Liver (tissue), 9 donors: ENCODE data around the gene LHCGR. TPM values are rescaled to one million over a fixed set of nuclear protein-coding genes. Genes with fewer than 3 reads are reported as not detected.

Experiments used
- DNase-seq: peaks from one replicate; pipeline ENCODE4 v3.0.0-alpha.2; 2017; ENCODE audit warnings: low spot score
- H3K27ac ChIP-seq, 2 donors: one replicate each; pipeline ENCODE4 v1.7.0; 2013; ENCODE audit warnings: inconsistent platforms in 2 of 2, low read length in 2 of 2, control low read depth in 1 of 2, low read depth in 1 of 2, mild to moderate bottlenecking in 1 of 2
- H3K27me3 ChIP-seq, 4 donors: one replicate each; pipeline versions ENCODE4 v1.6.1 to v1.7.0; 2013; ENCODE audit warnings: low read length in 3 of 4, inconsistent platforms in 1 of 4, mild to moderate bottlenecking in 1 of 4, moderate library complexity in 1 of 4; ENCODE audit not compliant: control insufficient read depth in 4 of 4, insufficient read depth in 4 of 4
- H3K36me3 ChIP-seq, 4 donors: one replicate each; pipeline versions ENCODE4 v1.6.1 to v1.7.0; 2013; ENCODE audit warnings: low read length in 3 of 4, mild to moderate bottlenecking in 3 of 4, low read depth in 1 of 4, moderate library complexity in 1 of 4; ENCODE audit not compliant: control insufficient read depth in 4 of 4, insufficient read depth in 3 of 4
- H3K4me1 ChIP-seq, 4 donors: one replicate each; pipeline versions ENCODE4 v1.6.1 to v1.7.0; 2013; ENCODE audit warnings: low read length in 3 of 4, mild to moderate bottlenecking in 3 of 4, moderate library complexity in 1 of 4; ENCODE audit not compliant: control insufficient read depth in 4 of 4, insufficient read depth in 4 of 4
- H3K4me3 ChIP-seq, 3 donors: one replicate each; pipeline versions ENCODE4 v1.6.1 to v1.7.0; 2013; ENCODE audit warnings: low read length in 3 of 3, control low read depth in 1 of 3, low read depth in 1 of 3, mild to moderate bottlenecking in 1 of 3
- H3K9ac ChIP-seq, 2 donors: one replicate each; pipeline ENCODE4 v1.7.0; 2013; ENCODE audit warnings: low read length in 2 of 2, mild to moderate bottlenecking in 2 of 2, moderate library complexity in 2 of 2, control low read depth in 1 of 2, low read depth in 1 of 2
- H3K9me3 ChIP-seq, 4 donors: one replicate each; pipeline versions ENCODE4 v1.6.1 to v1.7.0; 2013; ENCODE audit warnings: low read length in 3 of 4; ENCODE audit not compliant: control insufficient read depth in 4 of 4
- ATF3 ChIP-seq: IDR thresholded peaks from 2 replicates; pipeline ENCODE4 v1.6.1; 2016; ENCODE audit warnings: antibody characterized with exemption
- CTCF ChIP-seq: fragments of 150-350 bp; IDR thresholded peaks from 2 replicates; pipeline ENCODE4 v1.5.1; 2017; ENCODE audit warnings: improper control_type of control experiment, low read depth, low read length; ENCODE audit not compliant: missing input control
- EGR1 ChIP-seq, 2 donors: IDR thresholded peaks; 2 replicates each; pipeline ENCODE4 v1.6.1; 2016 to 2018; ENCODE audit warnings: antibody characterized with exemption in 2 of 2, low read depth in 2 of 2
- FOXA1 ChIP-seq: IDR thresholded peaks from 2 replicates; pipeline ENCODE4 v1.6.1; 2016; ENCODE audit warnings: antibody characterized with exemption
- FOXA2 ChIP-seq: IDR thresholded peaks from 2 replicates; pipeline ENCODE4 v1.6.1; 2016; ENCODE audit warnings: antibody characterized with exemption
- GABPA ChIP-seq, 2 donors: IDR thresholded peaks in 1 of 2; conservative IDR thresholded peaks in 1 of 2; 2 replicates each; pipeline ENCODE4 v1.6.1; 2016; ENCODE audit warnings: antibody characterized with exemption in 2 of 2, mild to moderate bottlenecking in 1 of 2, moderate library complexity in 1 of 2
- HNF4A ChIP-seq, 2 donors: conservative IDR thresholded peaks; 2 replicates each; pipeline ENCODE4 v1.6.1; 2016; ENCODE audit warnings: antibody characterized with exemption in 2 of 2, mild to moderate bottlenecking in 2 of 2
- HNF4G ChIP-seq: IDR thresholded peaks from 2 replicates; pipeline ENCODE4 v1.6.1; 2016; ENCODE audit warnings: antibody characterized with exemption
- JUND ChIP-seq, 2 donors: IDR thresholded peaks; 2 replicates each; pipeline ENCODE4 v1.6.1; 2016; ENCODE audit warnings: antibody characterized with exemption in 2 of 2
- MAX ChIP-seq: IDR thresholded peaks from 2 replicates; pipeline ENCODE4 v1.6.1; 2016; ENCODE audit warnings: antibody characterized with exemption
- NR2F2 ChIP-seq: IDR thresholded peaks from 2 replicates; pipeline ENCODE4 v1.6.1; 2016; ENCODE audit warnings: antibody characterized with exemption
- RAD21 ChIP-seq, 2 donors: IDR thresholded peaks; 2 replicates each; pipeline ENCODE4 v1.6.1; 2016; ENCODE audit warnings: antibody characterized with exemption in 2 of 2, mild to moderate bottlenecking in 2 of 2
- RXRA ChIP-seq, 2 donors: IDR thresholded peaks; 2 replicates each; pipeline ENCODE4 v1.6.1; 2017 to 2018; ENCODE audit warnings: antibody characterized with exemption in 2 of 2, mild to moderate bottlenecking in 1 of 2
- SP1 ChIP-seq: IDR thresholded peaks from 2 replicates; pipeline ENCODE4 v1.6.1; 2018; ENCODE audit warnings: antibody characterized with exemption, mild to moderate bottlenecking
- TAF1 ChIP-seq: conservative IDR thresholded peaks from 2 replicates; pipeline ENCODE4 v1.6.1; 2016; ENCODE audit warnings: antibody characterized with exemption, mild to moderate bottlenecking
- YY1 ChIP-seq: IDR thresholded peaks from 2 replicates; pipeline ENCODE4 v1.6.1; 2016; ENCODE audit warnings: antibody characterized with exemption, mild to moderate bottlenecking
- WGBS: extraction: QIAGEN DNeasy Blood & Tissue Kit; methylation state at CpG from one replicate; pipeline ENCODE4 v1.1.7; 2013; 5-methylcytosine and 5-hydroxymethylcytosine counted together
- polyA plus RNA-seq, 2 donors: library from polyadenylated mRNA; stranded (reverse) in 1 of 2; unstranded in 1 of 2; fragments of 200-250 nt in 1 of 2; fragments of >200 nt in 1 of 2; fragmentation: Nextera tagmentation in 1 of 2; extraction: Ambion mirVana in 1 of 2; gene quantifications; one replicate each; pipeline versions ENCODE4 v1.2.1 to v1.2.3, GENCODE V29; 2013 to 2015
- total RNA-seq, 2 donors: library from RNA; depleted of rRNA; stranded (reverse); fragments of >200 nt; gene quantifications; one replicate each; pipeline ENCODE4 v1.2.3, GENCODE V29; 2014
- TF ChIP-seq, protein P1 (sequence below): IDR thresholded peaks from 2 replicates; pipeline ENCODE4 v1.6.1; 2016; ENCODE audit warnings: antibody characterized with exemption
- TF ChIP-seq, protein P2 (sequence below): IDR thresholded peaks from 2 replicates; pipeline ENCODE4 v1.6.1; 2016; ENCODE audit warnings: antibody characterized with exemption, mild to moderate bottlenecking
- donor health status: healthy.
- donor health status: healthy.
- donor health status: healthy.
- donor health status: healthy.
- donor health status: healthy.

The LHCGR gene
- total and polyA plus RNA-seq, 4 donors: not detected

- Histone ChIP-seq H3K4me1 (no peaks in the 10 kb centered on the region), H3K27ac (no peak overlapping the region), H3K36me3 (no peaks in the 10 kb centered on the region), H3K9ac (no peak overlapping the region), H3K4me3 (no peak overlapping the region), H3K9me3 (no peaks in the 10 kb centered on the region), H3K27me3 (no peaks in the 10 kb centered on the region)
- no peak for DNase-seq
- TF ChIP-seq SP1 (no peak), RAD21 (IDR thresholded peaks at IDR 0.05) (no peak), YY1 (no peak), HNF4G (no peak), JUND (IDR thresholded peaks at IDR 0.05) (no peak), RXRA (IDR thresholded peaks at IDR 0.05) (no peak), ATF3 (no peak), MAX (no peak), EGR1 (IDR thresholded peaks at IDR 0.05; ENCODE audit: low read depth in 2 of 2) (no peak), HNF4A (conservative IDR thresholded peaks at IDR 0.05) (no peak), FOXA2 (no peak), CTCF (no peak), FOXA1 (no peak)
- TF ChIP-seq, protein P1, sequence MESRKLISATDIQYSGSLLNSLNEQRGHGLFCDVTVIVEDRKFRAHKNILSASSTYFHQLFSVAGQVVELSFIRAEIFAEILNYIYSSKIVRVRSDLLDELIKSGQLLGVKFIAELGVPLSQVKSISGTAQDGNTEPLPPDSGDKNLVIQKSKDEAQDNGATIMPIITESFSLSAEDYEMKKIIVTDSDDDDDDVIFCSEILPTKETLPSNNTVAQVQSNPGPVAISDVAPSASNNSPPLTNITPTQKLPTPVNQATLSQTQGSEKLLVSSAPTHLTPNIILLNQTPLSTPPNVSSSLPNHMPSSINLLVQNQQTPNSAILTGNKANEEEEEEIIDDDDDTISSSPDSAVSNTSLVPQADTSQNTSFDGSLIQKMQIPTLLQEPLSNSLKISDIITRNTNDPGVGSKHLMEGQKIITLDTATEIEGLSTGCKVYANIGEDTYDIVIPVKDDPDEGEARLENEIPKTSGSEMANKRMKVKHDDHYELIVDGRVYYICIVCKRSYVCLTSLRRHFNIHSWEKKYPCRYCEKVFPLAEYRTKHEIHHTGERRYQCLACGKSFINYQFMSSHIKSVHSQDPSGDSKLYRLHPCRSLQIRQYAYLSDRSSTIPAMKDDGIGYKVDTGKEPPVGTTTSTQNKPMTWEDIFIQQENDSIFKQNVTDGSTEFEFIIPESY: no peak
- WGBS: 76% methylated on average over 1 of the region's 1 CpG
These were observed 14.7 kb upstream of the LHCGR start for GRCh38 chr2:48770181-48770580.

- H3K27ac ChIP-seq: no peak overlapping the region
- H3K9me3 ChIP-seq: no peaks in the 10 kb centered on the region
- no peaks in the 10 kb centered on the region for H3K36me3 ChIP-seq
- no peaks in the 10 kb centered on the region for H3K4me1 ChIP-seq
- TF ChIP-seq RXRA (IDR thresholded peaks at IDR 0.05) (no peak), NR2F2 (no peak), FOXA2 (no peak), HNF4G (no peak), YY1 (no peak), ATF3 (no peak), RAD21 (IDR thresholded peaks at IDR 0.05) (no peak), EGR1 (IDR thresholded peaks at IDR 0.05; ENCODE audit: low read depth in 2 of 2) (no peak), TAF1 (no peak), FOXA1 (no peak), GABPA (IDR thresholded peaks at IDR 0.05 in 1 of 2, conservative IDR thresholded peaks at IDR 0.05 in 1 of 2) (no peak), MAX (no peak), CTCF (no peak)
- TF ChIP-seq, protein P1: no peak
- TF ChIP-seq, protein P2, sequence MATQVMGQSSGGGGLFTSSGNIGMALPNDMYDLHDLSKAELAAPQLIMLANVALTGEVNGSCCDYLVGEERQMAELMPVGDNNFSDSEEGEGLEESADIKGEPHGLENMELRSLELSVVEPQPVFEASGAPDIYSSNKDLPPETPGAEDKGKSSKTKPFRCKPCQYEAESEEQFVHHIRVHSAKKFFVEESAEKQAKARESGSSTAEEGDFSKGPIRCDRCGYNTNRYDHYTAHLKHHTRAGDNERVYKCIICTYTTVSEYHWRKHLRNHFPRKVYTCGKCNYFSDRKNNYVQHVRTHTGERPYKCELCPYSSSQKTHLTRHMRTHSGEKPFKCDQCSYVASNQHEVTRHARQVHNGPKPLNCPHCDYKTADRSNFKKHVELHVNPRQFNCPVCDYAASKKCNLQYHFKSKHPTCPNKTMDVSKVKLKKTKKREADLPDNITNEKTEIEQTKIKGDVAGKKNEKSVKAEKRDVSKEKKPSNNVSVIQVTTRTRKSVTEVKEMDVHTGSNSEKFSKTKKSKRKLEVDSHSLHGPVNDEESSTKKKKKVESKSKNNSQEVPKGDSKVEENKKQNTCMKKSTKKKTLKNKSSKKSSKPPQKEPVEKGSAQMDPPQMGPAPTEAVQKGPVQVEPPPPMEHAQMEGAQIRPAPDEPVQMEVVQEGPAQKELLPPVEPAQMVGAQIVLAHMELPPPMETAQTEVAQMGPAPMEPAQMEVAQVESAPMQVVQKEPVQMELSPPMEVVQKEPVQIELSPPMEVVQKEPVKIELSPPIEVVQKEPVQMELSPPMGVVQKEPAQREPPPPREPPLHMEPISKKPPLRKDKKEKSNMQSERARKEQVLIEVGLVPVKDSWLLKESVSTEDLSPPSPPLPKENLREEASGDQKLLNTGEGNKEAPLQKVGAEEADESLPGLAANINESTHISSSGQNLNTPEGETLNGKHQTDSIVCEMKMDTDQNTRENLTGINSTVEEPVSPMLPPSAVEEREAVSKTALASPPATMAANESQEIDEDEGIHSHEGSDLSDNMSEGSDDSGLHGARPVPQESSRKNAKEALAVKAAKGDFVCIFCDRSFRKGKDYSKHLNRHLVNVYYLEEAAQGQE: no peak
- 56% methylated on average over 3 of the region's 3 CpGs for WGBS
- H3K4me3 ChIP-seq: no peak overlapping the region
- H3K9ac ChIP-seq: no peak overlapping the region
- H3K27me3 ChIP-seq: no peaks in the 10 kb centered on the region
- no peak for DNase-seq
These were observed 13.1 kb upstream of the LHCGR start for GRCh38 chr2:48768669-48769068.
